ENCODE results near the gene COL19A1.
A peak's percentile ranks its signal among the peaks of the same experiment; 100 is the strongest.

Gene COL19A1

DNA sequence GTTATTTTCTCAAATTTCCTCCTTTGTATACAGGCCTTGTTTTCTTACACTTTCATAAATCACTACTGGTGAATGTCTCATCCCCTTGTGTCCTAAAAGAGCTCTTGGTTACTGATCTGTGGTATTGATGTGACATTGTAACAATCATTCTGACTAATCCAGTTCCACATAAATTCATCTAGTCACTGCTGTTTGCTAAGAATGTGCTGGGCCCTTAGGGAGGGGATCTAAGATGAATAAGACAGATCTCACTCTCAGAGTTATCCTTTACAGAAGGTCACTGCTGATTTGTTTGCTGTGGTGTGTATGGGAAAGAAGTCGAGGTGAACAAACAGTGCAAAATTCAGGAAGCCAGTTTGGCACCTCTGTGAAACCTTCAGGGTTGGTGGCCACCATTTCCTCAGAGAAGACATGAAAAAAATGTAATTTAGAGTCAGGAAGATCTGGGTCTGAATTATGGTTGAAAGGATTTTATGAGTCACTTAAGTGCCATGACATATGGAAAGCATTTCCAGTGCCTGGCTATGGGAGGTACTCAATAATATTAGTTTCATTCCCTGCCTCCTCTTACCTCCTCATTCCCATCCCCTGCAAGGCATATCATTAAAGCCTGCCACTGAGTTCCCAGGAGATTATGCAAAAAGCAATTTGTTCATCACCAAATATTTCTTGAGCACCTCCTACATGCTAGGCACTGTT is 314.7 kb downstream of the COL19A1 start:
- DNase-seq, result no peak

DNA sequence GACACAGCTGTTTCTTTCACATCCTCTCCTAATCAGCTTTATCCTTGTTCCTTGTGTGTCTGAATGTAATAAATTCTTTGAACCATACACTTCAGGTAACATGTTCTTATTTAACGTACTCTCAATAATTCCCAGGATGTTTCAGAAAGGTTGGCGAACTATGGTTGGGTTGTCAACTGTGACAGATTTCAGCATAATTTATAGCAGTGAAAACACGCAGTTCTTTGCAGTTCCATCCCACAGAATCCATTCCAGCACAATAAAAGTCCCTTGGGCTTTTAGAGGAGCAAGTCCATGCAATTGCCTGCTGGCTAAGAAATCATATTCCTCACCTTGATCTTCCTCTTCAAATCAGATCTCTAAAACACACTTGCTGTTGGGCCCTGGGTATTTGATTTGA is 317.2 kb downstream of the COL19A1 start:
- DNase-seq, result no peak

DNA sequence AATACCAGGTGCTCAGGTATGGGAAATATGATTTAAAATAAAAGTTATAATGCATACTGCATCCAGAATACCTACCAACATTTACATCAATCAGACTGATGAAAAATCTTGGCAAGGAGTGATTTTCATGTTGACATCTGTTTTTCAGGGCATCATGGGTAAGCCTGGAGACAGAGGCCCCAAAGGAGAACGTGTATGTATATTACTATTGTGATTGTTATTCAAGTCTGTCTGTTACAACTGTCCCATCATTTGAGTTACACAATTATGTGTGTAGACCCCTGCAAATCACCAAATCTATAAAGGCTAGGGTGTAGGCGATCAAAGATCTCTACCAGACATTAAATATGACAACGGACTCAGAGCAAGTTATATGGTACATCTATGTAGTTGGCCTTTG is 318.4 kb downstream of the COL19A1 start:
- no peak for DNase-seq

DNA sequence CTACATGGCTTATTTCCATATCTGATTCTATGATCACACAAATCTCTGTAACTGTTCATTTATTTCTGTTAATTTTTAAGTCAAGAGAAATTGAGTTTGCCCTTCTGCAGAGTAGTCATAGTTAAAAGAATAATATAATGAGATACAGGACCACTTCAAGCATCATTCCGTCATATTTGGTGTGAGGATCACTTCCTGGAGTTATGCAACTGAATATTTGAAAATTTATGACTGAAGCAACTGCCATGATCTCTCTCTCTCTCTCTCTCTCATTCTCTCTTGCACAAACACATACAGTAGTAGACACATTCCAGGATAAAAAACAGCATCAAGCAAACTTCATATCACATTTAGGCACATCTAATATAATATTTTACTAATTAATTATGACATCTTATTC is 320.1 kb downstream of the COL19A1 start:
- no peak for DNase-seq

DNA sequence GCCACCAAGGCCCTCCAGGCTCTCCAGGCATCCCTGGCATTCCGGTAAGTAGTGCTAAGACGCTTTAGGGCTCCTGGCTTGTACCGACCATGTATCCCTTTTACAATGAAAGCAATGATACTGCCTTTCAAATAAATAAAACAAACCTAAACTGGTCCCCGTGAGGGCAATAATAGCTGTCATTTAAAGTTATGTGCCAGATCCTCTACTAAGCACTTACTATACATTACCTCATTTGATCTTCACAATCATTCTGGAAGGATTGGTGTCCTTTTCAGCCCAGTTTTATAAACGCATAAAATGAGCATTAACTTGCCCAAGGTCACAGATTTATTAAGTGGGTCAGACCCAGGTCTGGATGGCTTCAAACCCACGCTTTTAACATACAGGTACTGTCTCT is 321.8 kb downstream of the COL19A1 start:
- DNase-seq, result no peak

DNA sequence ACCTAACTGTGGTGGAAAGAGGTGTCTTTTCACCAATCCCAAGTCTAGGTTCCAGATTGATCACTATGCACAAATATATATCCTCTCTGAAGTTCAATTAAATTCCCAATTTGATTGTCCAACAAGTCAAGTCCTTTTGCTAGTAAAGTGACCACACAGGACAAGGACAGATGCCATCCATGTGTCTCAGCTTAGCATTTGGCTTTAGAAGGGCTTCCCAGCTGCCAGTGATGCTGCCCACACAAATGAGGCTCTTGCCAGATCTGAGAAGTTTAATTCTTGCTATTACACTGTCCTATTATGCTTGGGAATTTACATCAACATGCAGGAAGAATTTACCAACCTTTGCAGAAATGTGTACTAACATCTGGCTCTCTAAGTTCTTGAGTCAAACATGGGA is 328.1 kb downstream of the COL19A1 start:
- no peak for DNase-seq

DNA sequence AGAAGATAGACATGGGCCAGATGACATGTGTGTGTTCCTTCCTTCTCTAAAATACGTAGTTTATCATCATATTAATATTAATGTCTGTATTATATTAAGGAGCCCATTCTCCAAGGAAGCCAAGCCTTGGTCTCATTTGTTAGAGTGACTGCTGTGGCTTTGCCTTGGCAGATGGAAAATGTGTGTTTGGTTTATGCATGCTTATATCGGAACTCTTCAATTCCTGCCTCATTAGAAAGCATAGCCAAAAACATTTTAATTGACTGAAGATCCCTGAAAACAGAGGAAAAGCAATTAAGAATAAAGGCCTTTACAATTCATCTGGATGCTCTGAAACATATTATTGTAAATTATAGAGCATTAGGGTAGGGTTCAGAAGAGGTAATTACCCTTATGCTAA is 330.2 kb downstream of the COL19A1 start:
- no peak for DNase-seq

DNA sequence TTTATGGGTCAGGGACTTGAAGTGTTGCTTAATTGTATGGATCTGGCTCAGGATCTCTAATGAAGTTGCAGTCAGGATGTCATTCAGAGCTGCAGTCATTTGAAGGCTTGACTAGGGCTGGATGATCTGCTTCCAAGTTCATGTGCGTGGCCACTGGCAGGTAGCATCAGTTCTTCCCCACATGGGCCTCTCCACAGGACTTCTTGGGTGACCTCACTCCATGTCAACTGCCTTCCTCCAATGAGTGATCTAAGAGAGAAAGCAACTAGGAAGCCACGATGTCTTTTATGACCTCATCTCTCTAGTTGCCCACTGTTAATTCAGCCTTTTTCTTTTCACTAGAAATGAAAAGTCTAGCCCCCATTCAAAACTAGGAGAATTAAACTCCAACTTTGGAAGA is 332.4 kb downstream of the COL19A1 start:
- no peak for DNase-seq

DNA sequence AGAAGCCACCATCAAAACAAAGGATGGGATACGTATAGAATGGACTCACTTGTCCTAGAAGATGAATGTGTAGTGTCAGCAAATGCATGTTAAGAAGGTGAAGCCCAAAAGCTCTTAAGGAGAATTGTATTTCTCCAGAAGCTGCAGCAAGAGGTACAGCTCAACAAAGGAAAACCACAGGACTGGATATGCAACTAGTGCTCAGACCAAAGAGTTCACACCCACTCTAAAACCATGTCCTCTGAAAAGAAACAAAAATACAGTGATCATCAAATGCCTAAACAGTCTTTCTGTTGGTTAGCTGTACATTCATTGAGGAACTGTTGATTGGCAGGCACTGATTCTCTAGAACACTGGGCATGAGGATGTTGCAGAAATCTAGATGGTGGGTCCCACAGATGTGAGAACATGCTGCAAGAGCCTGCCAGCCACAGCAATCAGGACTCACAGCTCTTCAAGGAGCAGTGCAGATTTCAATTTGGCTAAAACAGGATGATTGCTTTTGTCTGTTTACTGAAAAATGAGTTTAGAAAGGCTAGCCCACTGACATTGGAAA is 342.0 kb downstream of the COL19A1 start:
- DNase-seq, result no peak

DNA sequence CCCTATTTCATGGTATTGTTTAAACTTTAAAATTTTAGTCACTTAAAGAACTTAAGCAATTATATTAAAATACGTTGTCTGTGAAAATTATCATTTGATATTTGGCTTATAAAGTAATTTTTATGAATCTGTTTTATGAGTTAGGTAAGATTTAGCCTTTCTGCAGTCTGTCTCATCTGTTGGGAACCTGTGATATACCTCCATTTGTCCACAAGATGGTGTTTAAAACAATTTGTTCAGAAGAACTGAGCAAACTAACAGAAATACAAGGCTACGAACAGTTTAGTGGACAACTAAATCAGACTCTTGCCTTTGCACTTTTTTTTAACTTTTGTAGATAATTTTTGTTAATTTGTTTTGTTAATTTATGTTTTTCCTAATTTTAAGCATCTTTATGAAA is 344.1 kb downstream of the COL19A1 start:
- no peak for DNase-seq

DNA sequence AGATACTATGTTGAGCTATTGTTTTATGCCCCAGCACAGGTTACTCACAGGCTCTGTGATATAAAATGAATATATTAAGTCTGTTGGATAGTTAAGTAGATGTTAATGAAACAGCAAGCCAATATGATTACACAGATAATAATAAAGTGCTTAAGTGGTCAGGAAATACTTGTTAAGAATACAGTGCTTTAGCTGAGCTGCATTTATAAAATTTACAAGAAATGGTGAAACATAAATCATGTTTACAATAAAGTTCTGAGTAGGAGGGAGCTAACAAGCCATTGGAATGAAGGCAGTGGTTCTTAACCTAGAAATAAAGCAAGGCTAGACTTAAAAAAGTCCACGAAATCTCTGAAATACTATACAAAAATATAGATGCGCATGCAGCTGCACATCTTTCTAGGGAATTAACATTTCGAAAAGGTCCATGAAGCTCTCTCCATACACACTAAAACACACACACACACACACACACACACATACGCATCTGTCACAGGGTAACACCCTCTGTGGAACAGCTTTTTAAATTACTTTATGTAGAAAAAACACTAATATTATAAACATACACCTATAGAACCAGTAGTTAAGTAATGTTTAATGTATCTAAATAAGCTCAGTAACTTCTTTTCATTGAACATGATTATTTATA is 349.2 kb downstream of the COL19A1 start:
- DNase-seq, result no peak

DNA sequence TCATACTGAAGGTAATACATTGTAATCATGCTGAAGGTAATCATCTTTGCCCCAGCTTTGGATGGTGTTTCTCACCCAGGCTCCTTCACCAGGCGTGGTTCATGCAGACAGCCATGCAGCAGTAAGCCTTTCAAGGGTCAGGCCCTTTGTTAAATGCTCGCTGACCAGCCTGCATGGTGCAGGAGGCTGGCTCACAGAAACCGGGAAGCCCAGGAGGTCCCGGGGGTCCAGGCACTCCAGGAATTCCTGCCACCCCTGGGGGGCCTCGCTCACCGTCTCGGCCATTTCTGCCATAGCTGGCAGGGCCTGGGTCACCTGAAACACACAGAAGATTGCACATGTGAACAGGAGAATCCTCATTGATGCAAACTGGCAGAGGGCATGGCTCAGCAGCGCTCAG is 350.4 kb downstream of the COL19A1 start:
- DNase-seq, result no peak

DNA sequence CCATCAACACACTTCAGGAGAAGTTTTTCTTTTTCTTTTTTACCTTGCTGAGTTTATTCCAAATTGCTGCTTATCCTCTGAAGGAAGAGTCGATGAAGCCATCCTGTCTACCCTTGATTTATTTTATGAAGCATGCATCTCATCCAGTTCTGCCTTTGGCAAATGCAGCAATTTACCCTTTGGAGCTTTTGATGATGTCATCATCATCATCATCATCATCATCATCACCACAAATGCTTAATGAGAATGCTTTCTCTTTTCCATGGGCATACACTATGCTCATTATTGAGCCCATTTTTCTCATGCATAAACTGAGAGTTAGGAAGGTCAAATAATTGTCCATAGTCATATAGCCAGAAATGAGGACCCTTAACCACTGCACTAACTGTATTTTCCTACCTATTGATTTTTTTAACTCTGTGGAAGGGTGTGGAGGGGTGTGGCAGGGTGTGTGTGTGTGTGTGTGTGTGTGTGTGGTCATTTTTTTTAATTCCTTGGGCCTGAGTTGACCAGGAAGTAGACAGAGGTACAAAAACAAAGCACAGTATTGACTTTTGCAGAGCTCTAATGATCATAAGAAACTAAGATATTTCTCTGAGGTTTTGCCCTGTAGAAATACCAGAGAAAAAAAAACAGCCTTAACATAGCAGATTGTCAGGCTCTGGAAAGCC is 353.7 kb downstream of the COL19A1 start:
- no peak for DNase-seq

DNA sequence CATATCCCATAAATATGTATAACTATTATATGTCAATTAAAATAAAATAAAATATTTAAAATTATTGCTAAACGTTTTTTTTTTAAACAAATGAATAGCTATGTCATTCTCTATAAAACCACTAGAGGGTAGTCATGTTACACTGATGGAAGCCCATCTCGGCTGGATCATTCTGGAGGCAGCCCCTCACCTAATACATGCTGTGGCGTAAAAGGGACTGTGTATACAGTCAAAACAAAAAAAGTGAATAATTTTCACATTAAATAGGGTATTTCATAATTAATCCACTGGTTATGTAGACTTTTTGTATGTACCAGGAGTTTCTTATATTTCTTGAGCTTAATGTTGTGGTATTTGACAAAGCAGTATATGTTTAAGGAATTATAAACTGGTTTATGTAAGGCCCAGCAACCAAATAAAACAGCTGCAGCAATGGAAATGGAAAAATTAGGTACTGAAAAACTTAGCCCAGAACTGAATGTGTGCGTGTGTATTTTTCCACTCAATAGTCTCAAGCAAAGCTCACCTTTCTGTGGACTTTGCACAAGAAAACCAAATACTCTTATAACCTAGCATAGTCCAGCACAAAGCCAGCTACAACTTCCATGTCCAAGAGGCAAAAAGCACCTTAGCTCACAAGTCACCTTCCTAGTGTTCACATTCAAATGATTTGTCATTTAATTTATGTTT is 354.8 kb downstream of the COL19A1 start:
- no peak for DNase-seq

DNA sequence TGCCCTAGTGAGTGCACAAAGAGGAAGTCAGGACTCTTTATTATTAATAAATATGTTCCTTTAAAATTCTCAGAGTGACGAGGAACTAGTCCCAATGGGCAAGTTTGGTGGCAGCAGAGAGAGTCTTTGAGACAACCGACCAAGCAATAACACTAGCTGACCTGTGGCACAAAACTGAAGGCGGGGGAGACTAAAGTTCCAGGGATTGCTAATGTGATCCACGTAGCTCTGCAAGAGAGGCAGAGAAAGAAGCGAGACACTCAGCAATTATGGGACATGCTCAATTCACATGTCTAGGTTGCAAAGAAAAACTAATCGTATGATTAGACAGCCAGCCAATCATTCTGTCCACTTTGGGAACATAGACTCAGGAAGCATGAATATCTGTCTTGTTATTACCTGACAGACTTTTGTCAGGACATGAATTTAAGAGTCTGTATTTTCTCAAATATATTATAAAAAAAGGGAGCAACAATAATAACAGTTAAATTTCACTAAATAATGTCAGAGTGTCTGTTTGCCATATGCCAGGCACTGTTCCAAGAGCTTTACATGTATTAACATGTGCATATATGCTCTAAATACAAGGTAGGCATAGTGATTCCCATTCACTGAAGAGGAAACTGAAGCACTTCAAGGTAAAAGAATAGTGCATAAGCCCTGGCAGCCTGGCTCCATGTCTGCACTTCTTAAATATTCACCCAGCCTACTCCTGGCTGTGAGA is 355.5 kb downstream of the COL19A1 start:
- DNase-seq, result no peak

DNA sequence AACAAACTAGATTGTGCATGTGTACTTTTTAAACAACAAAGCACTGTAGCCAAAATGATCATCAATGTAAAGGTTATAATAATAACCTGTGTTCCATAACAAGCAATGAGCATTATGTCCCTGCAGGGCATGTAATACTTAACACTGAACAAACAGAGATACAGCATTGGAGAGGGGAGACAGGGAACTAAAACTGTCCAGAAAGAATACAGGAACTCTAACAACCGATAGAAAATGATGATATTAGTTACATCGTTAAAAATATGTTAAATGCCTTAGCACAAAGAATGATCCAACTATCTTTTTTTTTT is 356.0 kb downstream of the COL19A1 start:
- no peak for DNase-seq

DNA sequence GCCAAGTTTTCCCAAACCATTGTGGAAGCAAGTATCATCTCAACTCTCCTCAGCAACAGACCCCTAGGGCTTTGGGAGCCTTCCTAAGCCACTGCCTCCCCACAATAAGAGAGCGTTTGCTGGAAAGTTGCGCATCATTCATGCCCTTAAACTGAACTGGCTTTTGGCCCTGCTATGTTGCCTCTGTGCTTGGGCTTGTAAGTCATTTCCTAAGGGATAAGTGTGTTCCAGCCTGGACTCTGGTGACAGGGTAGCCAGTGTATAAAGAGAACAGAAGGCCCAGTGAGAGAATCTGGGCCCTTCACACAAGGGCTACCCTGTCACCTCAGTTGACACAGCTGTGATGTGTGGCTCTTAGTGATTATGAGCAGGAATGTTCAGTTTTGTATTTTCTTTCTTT is 358.7 kb downstream of the COL19A1 start:
- DNase-seq, result no peak

DNA sequence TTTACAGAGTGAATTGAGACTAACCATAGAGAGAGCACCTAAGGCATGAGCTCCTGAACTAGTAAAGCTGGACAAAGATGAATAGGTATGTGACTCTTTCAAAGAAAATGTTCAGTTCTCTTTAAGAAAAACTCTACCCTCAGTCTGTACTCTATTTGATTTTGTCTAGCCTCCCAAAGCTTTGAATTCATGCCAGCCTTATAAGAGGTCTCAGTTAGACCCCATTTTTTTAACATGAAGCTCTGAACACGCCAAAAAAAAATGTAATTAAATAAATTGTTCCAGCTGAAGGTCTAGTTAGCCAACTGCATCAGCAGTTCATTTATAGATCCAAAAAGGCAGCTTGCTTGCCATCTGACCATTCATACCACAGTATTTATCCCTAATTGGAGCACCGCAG is 365.0 kb downstream of the COL19A1 start:
- no peak for DNase-seq

DNA sequence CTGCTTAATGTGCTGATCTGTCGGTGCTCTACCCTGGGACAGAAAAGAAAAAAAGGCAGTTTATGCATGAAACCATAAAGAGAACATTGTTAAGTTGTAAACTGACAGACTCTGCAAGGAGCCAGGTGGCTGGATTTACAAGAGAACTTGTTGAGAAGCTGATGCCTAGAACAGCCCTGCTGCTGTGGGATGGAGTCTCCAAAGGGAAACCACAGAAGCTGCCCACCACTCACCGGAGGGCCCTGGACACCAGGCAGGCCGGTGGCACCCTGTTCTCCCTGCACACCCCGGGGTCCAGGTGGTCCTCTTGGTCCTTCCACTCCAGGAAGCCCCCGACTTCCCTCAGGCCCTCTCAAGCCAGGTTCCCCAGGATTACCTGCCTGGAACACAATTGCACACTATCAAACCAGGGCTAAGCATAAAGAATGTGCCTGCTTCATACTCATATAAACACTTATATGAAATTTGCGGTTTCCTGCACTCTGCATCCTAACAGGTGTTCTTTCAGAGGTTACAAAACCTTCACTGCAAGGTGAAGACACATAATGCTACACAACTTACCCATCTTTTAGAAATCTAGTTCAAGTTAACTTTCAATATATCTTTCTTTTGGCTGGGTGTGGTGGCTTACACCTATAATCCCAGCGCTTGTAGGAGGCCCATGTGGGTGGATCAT is 368.3 kb downstream of the COL19A1 start:
- DNase-seq, result no peak

DNA sequence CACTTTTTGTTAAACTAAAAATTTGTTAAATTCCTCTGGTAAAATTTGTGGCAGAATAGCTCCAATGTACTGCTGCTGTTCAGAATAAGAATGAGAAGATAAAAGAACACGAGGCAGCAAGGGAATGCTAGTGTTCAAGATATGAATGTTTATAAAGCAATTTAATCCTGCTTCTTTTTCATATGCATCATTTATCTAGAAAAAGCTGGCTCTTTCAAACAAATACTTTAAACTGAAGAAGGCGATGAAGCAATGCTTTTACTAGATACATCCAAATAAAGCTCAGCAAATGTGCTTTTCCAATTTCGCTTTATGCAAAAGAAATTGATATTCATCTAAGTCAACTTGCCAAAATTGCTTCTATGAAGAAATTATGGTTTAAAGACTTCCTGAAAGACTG is 370.0 kb downstream of the COL19A1 start:
- no peak for DNase-seq

DNA sequence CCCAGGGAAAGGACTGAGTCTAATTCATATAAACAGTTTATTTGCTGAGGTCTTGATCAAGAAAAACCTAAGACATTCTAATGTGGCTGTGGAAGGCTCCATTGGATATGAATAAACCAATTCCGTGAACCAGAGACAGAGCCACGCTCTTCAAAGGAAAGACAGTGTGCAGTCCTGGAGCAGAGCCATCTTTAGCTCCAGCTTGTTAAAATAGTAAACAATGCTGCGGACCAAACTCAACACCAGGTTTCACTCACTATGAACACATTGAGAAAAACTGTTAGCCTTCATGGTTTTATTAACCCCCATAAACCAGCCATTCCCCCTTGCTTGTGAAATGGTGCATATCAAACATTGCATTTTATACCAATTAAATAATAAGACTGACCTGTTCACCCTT is 374.7 kb downstream of the COL19A1 start:
- peak; percentile 4 for DNase-seq

DNA sequence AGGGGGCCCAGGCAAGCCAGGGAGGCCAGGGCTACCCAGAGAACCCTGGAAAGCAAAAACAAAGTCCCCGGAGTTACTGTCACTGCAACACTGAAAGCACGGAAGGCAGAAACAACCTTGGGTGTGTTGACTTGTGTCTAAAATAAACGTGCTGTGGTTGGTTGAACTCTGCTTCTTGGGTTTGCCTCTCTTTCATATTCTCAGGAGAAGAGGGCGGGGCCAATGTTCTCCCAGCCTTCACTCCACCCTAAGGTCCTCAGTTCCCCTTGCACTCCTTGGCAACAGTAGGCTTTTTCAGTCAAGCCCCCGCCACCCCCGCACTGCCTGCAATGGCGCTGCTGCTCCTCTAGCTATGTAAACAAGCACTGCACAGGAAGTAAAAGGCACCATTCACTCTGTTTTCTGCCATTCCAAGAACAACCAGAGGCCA is 375.6 kb downstream of the COL19A1 start:
- DNase-seq, result peak; percentile 11
